Bronchial smooth muscle cell (primary cell): ENCODE measurements around the gene SREK1. TPM values are rescaled to one million over a fixed set of nuclear protein-coding genes. Genes with fewer than 3 reads are reported as not detected.

Experiments
- total RNA-seq: library from RNA; depleted of rRNA; stranded (reverse); fragments of >200 nt; gene quantifications from 2 replicates; pipeline ENCODE4 v1.2.1, GENCODE V29; 2014

The SREK1 gene, protein sequence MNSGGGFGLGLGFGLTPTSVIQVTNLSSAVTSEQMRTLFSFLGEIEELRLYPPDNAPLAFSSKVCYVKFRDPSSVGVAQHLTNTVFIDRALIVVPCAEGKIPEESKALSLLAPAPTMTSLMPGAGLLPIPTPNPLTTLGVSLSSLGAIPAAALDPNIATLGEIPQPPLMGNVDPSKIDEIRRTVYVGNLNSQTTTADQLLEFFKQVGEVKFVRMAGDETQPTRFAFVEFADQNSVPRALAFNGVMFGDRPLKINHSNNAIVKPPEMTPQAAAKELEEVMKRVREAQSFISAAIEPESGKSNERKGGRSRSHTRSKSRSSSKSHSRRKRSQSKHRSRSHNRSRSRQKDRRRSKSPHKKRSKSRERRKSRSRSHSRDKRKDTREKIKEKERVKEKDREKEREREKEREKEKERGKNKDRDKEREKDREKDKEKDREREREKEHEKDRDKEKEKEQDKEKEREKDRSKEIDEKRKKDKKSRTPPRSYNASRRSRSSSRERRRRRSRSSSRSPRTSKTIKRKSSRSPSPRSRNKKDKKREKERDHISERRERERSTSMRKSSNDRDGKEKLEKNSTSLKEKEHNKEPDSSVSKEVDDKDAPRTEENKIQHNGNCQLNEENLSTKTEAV
- 64.1 and 79.9 TPM in 2 replicates for total RNA-seq

DNA sequence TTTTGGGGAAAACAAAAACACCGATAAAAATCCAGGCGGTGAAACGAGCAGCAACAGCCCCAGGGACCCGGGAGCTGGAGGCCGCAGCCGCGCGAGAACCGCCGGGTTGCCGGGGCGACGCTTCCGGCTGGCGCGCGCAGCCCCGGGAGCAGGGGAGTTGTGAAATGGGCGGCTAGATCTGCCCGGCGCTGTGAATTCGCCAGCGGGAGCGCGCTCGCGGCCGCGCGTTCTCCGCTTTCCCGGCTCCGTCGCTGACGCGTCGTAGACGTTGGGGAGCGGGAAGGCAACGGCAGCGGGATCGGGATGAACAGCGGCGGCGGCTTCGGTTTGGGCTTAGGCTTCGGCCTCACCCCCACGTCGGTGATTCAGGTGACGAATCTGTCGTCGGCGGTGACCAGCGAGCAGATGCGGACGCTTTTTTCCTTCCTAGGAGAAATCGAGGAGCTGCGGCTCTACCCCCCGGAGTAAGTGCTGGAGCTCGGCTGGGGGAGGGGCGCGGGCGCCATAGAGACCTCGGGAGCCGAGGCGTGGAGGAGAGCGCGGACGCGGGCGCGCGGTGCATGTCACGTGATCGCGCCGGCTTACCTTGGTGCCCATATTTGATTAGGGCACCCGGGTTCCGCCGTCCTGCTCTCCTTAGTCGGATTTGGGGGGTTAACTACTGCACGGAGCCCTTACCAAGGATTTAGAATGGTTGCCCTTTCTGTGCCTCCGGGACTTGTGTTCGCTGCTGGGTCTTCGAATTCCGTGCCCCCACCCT lies at the start of gene SREK1:
TSS of gene SREK1 (plus strand) at position 227 of the 760 bp plus-strand sequence. CDS start at position 304, 77 bp downstream.

Other genes starting within 250 kb of the SREK1 start
- 28.3 and 49.2 TPM in 2 replicates for gene ERBIN, start 217.7 kb upstream of the SREK1 start, total RNA-seq